HCT116 (cell line): ENCODE results near the gene PTPN1. TPM values are rescaled to one million over a fixed set of nuclear protein-coding genes. Genes with fewer than 3 reads are reported as not detected.

Source experiments
- ATAC-seq: fragments of 200-7000 bp; cut with Tn5 transposase; 2 replicates; pipeline ENCODE4 v1.9.1; 2020; ENCODE audit warnings: mild to moderate bottlenecking, moderate library complexity
- BruUV-seq: library from RNA; stranded (reverse); fragments of 400-500 nt; replicated peaks from 2 replicates; lab custom pipeline; 2021; lab: Mats Ljungman, UMichigan
- CTCF ChIA-PET: fragments of 300-600 bp; sonication (Branson Sonifier 250); formaldehyde crosslinking; loops from one replicate; lab custom pipeline; 2021; ENCODE audit warnings: antibody characterized with exemption; lab: Charles Lee
- POLR2A ChIA-PET: fragments of 300-600, 350-600 bp; sonication (Branson Sonifier 250); formaldehyde crosslinking; loops from one replicate; lab custom pipeline; 2021; ENCODE audit warnings: antibody characterized with exemption; lab: Charles Lee
- RAD21 ChIA-PET, 2 experiments: fragments of 300-600 bp; sonication (Branson Sonifier 250); formaldehyde crosslinking; loops; one replicate each; lab custom pipeline; 2023; ENCODE audit warnings: low total read pairs in 2 of 2; ENCODE audit not compliant: uncharacterized antibody in 2 of 2, unreplicated experiment in 2 of 2, low non-redundant PET in 1 of 2; lab: Charles Lee
- DNase-seq: peaks from one replicate; pipeline ENCODE4 v3.0.0-alpha.2; 2010; ENCODE audit warnings: low read depth, low spot score
- H2AFZ ChIP-seq: fragments of 200-600 bp; shearing (Covaris generic), sonication (generic); 2 replicates; pipeline ENCODE4 v1.6.1; 2017; ENCODE audit warnings: low read depth, mixed run types, mixed read lengths, antibody characterized with exemption, low read length; ENCODE audit not compliant: poor library complexity, severe bottlenecking
- H3K27ac ChIP-seq: 2 replicates; pipeline ENCODE4 v1.5.1; 2012; ENCODE audit warnings: low read depth, low read length
- H3K27me3 ChIP-seq: fragments of 200-600 bp; sonication (generic); 2 replicates; pipeline ENCODE4 v1.6.1; 2016; ENCODE audit warnings: mixed run types, low read length, mixed read lengths; ENCODE audit not compliant: insufficient read depth
- H3K36me3 ChIP-seq, 2 experiments: fragments of 200-500 bp in 1 of 2; fragments of 200-600 bp in 1 of 2; sonication (Bioruptor generic) in 1 of 2; sonication (generic) in 1 of 2; 2 replicates each; pipeline versions ENCODE4 v1.5.1 to v1.6.1; 2014 to 2016; ENCODE audit warnings: low read length in 2 of 2, inconsistent platforms in 1 of 2, mixed read lengths in 1 of 2, mixed run types in 1 of 2; ENCODE audit not compliant: insufficient read depth in 2 of 2, control insufficient read depth in 1 of 2
- H3K4me1 ChIP-seq, 2 experiments: fragments of 200-600 bp in 1 of 2; sonication (generic) in 1 of 2; 2 replicates each; pipeline versions ENCODE4 v1.5.1 to v1.6.1; 2012 to 2017; ENCODE audit warnings: low read length in 2 of 2, inconsistent platforms in 1 of 2, mild to moderate bottlenecking in 1 of 2, mixed read lengths in 1 of 2, mixed run types in 1 of 2, moderate library complexity in 1 of 2; ENCODE audit not compliant: insufficient read depth in 2 of 2, control insufficient read depth in 1 of 2
- H3K4me2 ChIP-seq: fragments of 200-600 bp; sonication (generic); 2 replicates; pipeline ENCODE4 v1.6.1; 2017; ENCODE audit warnings: mixed run types, low read length, mixed read lengths
- H3K4me3 ChIP-seq, 2 experiments: fragments of 200-600 bp in 1 of 2; sonication (generic) in 1 of 2; replicated peaks in 1 of 2; 2 replicates each; pipeline ENCODE4 v1.5.1; 2011 to 2016; ENCODE audit warnings: low read length in 2 of 2, control low read depth in 1 of 2, low read depth in 1 of 2, mild to moderate bottlenecking in 1 of 2, mixed read lengths in 1 of 2, mixed run types in 1 of 2
- H3K79me2 ChIP-seq: fragments of 200-600 bp; sonication (generic); 2 replicates; pipeline ENCODE4 v1.6.1; 2017; ENCODE audit warnings: mild to moderate bottlenecking, mixed run types, low read length, moderate library complexity, mixed read lengths; ENCODE audit not compliant: insufficient read depth
- H3K9ac ChIP-seq: fragments of 200-600 bp; sonication (generic); 2 replicates; pipeline ENCODE4 v1.6.1; 2016; ENCODE audit warnings: low read length, mixed read lengths
- H3K9me2 ChIP-seq: fragments of 200-600 bp; sonication (generic), shearing (Covaris generic); 2 replicates; pipeline ENCODE4 v1.6.1; 2017; ENCODE audit warnings: mixed run types, mild to moderate bottlenecking, moderate library complexity; ENCODE audit not compliant: insufficient read depth
- H3K9me3 ChIP-seq, 2 experiments: fragments of 200-500 bp in 1 of 2; fragments of 200-600 bp in 1 of 2; sonication (Bioruptor generic) in 1 of 2; sonication (generic) in 1 of 2; 2 replicates each; pipeline ENCODE4 v1.6.1; 2014 to 2017; ENCODE audit warnings: low read length in 2 of 2, mixed read lengths in 2 of 2, inconsistent platforms in 1 of 2, low read depth in 1 of 2, mild to moderate bottlenecking in 1 of 2, mixed run types in 1 of 2, moderate library complexity in 1 of 2; ENCODE audit not compliant: control insufficient read depth in 1 of 2, insufficient read depth in 1 of 2
- H4K20me1 ChIP-seq: fragments of 200-600 bp; sonication (generic), shearing (Covaris generic); 2 replicates; pipeline ENCODE4 v1.6.1; 2017; ENCODE audit warnings: mixed run types, mild to moderate bottlenecking, moderate library complexity; ENCODE audit not compliant: insufficient read depth
- CTCF ChIP-seq, 3 experiments: fragments of 200-600 bp in 1 of 3; sonication (generic) in 1 of 3; IDR thresholded peaks in 2 of 3; conservative IDR thresholded peaks in 1 of 3; 2 replicates each; pipeline ENCODE4 v1.5.1; 2012 to 2017; ENCODE audit warnings: low read depth in 2 of 3, low read length in 2 of 3, antibody characterized with exemption in 1 of 3, borderline replicate concordance in 1 of 3, control low read depth in 1 of 3, mild to moderate bottlenecking in 1 of 3, mixed read lengths in 1 of 3, mixed run types in 1 of 3, moderate library complexity in 1 of 3; ENCODE audit not compliant: insufficient read depth in 1 of 3
- EGR1 ChIP-seq: IDR thresholded peaks from 2 replicates; pipeline ENCODE4 v1.6.1; 2012; ENCODE audit warnings: low read depth
- JUND ChIP-seq: IDR thresholded peaks from 2 replicates; pipeline ENCODE4 v1.6.1; 2012
- POLR2A ChIP-seq: IDR thresholded peaks from 2 replicates; pipeline ENCODE4 v1.7.0; 2011; ENCODE audit warnings: borderline replicate concordance; ENCODE audit not compliant: insufficient read depth, insufficient read length; ENCODE audit errors: extremely low read depth
- POLR2AphosphoS5 ChIP-seq: IDR thresholded peaks from 2 replicates; pipeline ENCODE4 v1.6.1; 2011; ENCODE audit warnings: mild to moderate bottlenecking, low read depth, low read length, moderate library complexity
- REST ChIP-seq: IDR thresholded peaks from 2 replicates; pipeline ENCODE4 v1.6.1; 2012; ENCODE audit warnings: low read depth
- TCF7L2 ChIP-seq: IDR thresholded peaks from 2 replicates; pipeline ENCODE4 v1.7.0; 2011; ENCODE audit warnings: borderline replicate concordance, inconsistent platforms; ENCODE audit not compliant: insufficient read depth, insufficient read length; ENCODE audit errors: extremely low read depth
- YY1 ChIP-seq: IDR thresholded peaks from 2 replicates; pipeline ENCODE4 v1.6.1; 2011; ENCODE audit warnings: low read length, low read depth, moderate library complexity, mild to moderate bottlenecking; ENCODE audit not compliant: insufficient replicate concordance; ENCODE audit errors: extremely low read depth
- ZBTB33 ChIP-seq: IDR thresholded peaks from 2 replicates; pipeline ENCODE4 v1.6.1; 2011; ENCODE audit warnings: mild to moderate bottlenecking, low read length, moderate library complexity; ENCODE audit not compliant: insufficient replicate concordance; ENCODE audit errors: extremely low read depth
- intact Hi-C: fragments of 100-400 bp; cut with micrococcal nuclease; formaldehyde crosslinking; loops from 2 replicates; pipeline ENCODE4 v1.10.0; 2022
- total RNA-seq: library from RNA; stranded (reverse); gene quantifications from one replicate; pipeline ENCODE4 v1.2.1, GENCODE V29; 2021; ENCODE audit not compliant: unreplicated experiment

PTPN1 gene
- total RNA-seq, 1 experiment from 2014 or later = 47.5 TPM

- no peaks in the 10 kb centered on the region for H3K9me3 ChIP-seq
- ATAC-seq = no peak; the same call in 1 of the 2 replicates
- H3K27me3 ChIP-seq = no peaks in the 10 kb centered on the region
- H2AFZ ChIP-seq = no peak overlapping the region
- no TSS peak for BruUV-seq
- ChIA-PET POLR2A (interaction anchor here (1.0 to 1.7 kb wide), 3 partner anchors 10 to 18 kb away, joined by 3 to 5 read pairs (median 4); partner anchors contain the start of gene PTPN1), CTCF (interaction anchor here (1.2 to 1.4 kb wide), 3 partner anchors 8 to 84 kb away, joined by 3 to 5 read pairs (median 4); no protein-coding TSS in a partner anchor), RAD21 (no interaction called here)
- peaks cover 21 to 60% of the 10 kb centered on the region in 2 experiments for H3K4me1 ChIP-seq
- no peak for DNase-seq
- TF ChIP-seq REST (no peak), POLR2AphosphoS5 (no peak), CTCF (IDR thresholded peaks at IDR 0.05 in 2 of 3, conservative IDR thresholded peaks at IDR 0.05 in 1 of 3; ENCODE audit: borderline replicate concordance in 1 of 3, insufficient read depth in 1 of 3, low read depth in 2 of 3, low read length in 2 of 3) (no peak), POLR2A (no peak), ZBTB33 (no peak), EGR1 (no peak), YY1 (no peak), JUND (no peak), TCF7L2 (no peak)
- H4K20me1 ChIP-seq = no peaks in the 10 kb centered on the region
- H3K9me2 ChIP-seq = no peaks in the 10 kb centered on the region
- intact Hi-C loops = no loop called here
- no peaks in the 10 kb centered on the region for H3K79me2 ChIP-seq
- H3K4me3 ChIP-seq = peak overlapping the region in 1 of 2 experiments; percentile 4; a peak in 2 of 4 replicates
- peak overlapping the region; percentile 62 for H3K4me2 ChIP-seq
- H3K36me3 ChIP-seq = no peaks in the 10 kb centered on the region
- H3K27ac ChIP-seq = peak overlapping the region; percentile 76
- H3K9ac ChIP-seq = peak overlapping the region; percentile 42
Measured at GRCh38 chr20:50491926-50492634, 18.1 kb upstream of the PTPN1 start.
